Neural cell (in vitro differentiated cells): ENCODE measurements around the gene MYO15A. TPM values are rescaled to one million over a fixed set of nuclear protein-coding genes. Genes with fewer than 3 reads are reported as not detected.

Experiments used
- H2AFZ ChIP-seq: fragments of 200-600, 300-800 bp; sonication (generic), shearing (Covaris generic); 2 replicates; pipeline ENCODE4 v1.6.0; 2014; ENCODE audit warnings: low read depth, mild to moderate bottlenecking, antibody characterized with exemption, low read length, moderate library complexity
- H3F3A ChIP-seq: fragments of 200-600 bp; shearing (Covaris generic); 2 replicates; pipeline ENCODE4 v1.6.1; 2016; ENCODE audit warnings: mild to moderate bottlenecking, moderate library complexity, mixed read lengths, antibody characterized with exemption, low read length; ENCODE audit not compliant: insufficient read depth, poor library complexity, severe bottlenecking
- H3K27ac ChIP-seq: fragments of 200-600, 300-800 bp; sonication (generic), shearing (Covaris generic); 2 replicates; pipeline ENCODE4 v1.5.1; 2014; ENCODE audit warnings: mild to moderate bottlenecking, low read length, moderate library complexity
- H3K27me3 ChIP-seq: fragments of 300-800, 200-600 bp; sonication (generic), shearing (Covaris generic); 2 replicates; pipeline ENCODE4 v1.6.0; 2014; ENCODE audit warnings: mild to moderate bottlenecking, low read depth, low read length, moderate library complexity; ENCODE audit not compliant: insufficient read depth
- H3K36me3 ChIP-seq: fragments of 300-800, 200-600 bp; sonication (generic), shearing (Covaris generic); 2 replicates; pipeline ENCODE4 v1.5.1; 2014; ENCODE audit warnings: mild to moderate bottlenecking, antibody characterized with exemption, low read length, moderate library complexity; ENCODE audit not compliant: insufficient read depth
- H3K4me2 ChIP-seq: fragments of 300-800, 200-600 bp; sonication (generic), shearing (Covaris generic); 2 replicates; pipeline ENCODE4 v1.6.0; 2014; ENCODE audit warnings: mild to moderate bottlenecking, low read length
- H3K4me3 ChIP-seq: fragments of 300-800, 200-600 bp; sonication (generic), shearing (Covaris generic); 2 replicates; pipeline ENCODE4 v1.5.1; 2014; ENCODE audit warnings: mild to moderate bottlenecking, low read length, moderate library complexity
- H3K79me2 ChIP-seq: fragments of 200-600 bp; shearing (Covaris generic); replicated peaks from 2 replicates; pipeline ENCODE4 v1.6.0; 2014; ENCODE audit warnings: mild to moderate bottlenecking, low read length, moderate library complexity; ENCODE audit not compliant: insufficient read depth
- H3K9ac ChIP-seq: fragments of 300-800, 200-600 bp; sonication (generic), shearing (Covaris generic); 2 replicates; pipeline ENCODE4 v1.6.1; 2016; ENCODE audit warnings: mild to moderate bottlenecking, low read length, mixed read lengths
- H3K9me2 ChIP-seq: fragments of 200-600 bp; shearing (Covaris generic); 2 replicates; pipeline ENCODE4 v1.6.1; 2016; ENCODE audit warnings: mild to moderate bottlenecking, low read length, mixed read lengths; ENCODE audit not compliant: insufficient read depth
- H3K9me3 ChIP-seq: fragments of 200-600, 300-800 bp; sonication (generic), shearing (Covaris generic); 2 replicates; pipeline ENCODE4 v1.6.1; 2016; ENCODE audit warnings: mild to moderate bottlenecking, mixed run types, low read length, moderate library complexity, mixed read lengths
- H4K20me1 ChIP-seq: fragments of 200-600 bp; shearing (Covaris generic); 2 replicates; pipeline ENCODE4 v1.6.1; 2016; ENCODE audit warnings: mild to moderate bottlenecking, mixed run types; ENCODE audit not compliant: insufficient read depth
- CTCF ChIP-seq: fragments of 450-650 bp; IDR thresholded peaks from 2 replicates; pipeline ENCODE4 v1.5.1; 2014; ENCODE audit warnings: antibody characterized with exemption, mild to moderate bottlenecking, moderate library complexity; ENCODE audit not compliant: poor library complexity, severe bottlenecking
- EZH2 ChIP-seq: fragments of 200-600, 300-800 bp; shearing (Covaris generic), sonication (generic); IDR thresholded peaks from 2 replicates; pipeline ENCODE4 v1.6.1; 2014; ENCODE audit warnings: antibody characterized with exemption, low read length, borderline replicate concordance, mild to moderate bottlenecking; ENCODE audit not compliant: insufficient read depth, poor library complexity, severe bottlenecking
- MXI1 ChIP-seq: fragments of 450-650 bp; conservative IDR thresholded peaks from 2 replicates; pipeline ENCODE4 v1.6.1; 2014; ENCODE audit warnings: antibody characterized with exemption, mild to moderate bottlenecking; ENCODE audit not compliant: poor library complexity, severe bottlenecking
- POLR2AphosphoS5 ChIP-seq: IDR thresholded peaks from 2 replicates; pipeline ENCODE4 v1.6.1; 2012
- REST ChIP-seq: IDR thresholded peaks from 2 replicates; pipeline ENCODE4 v1.6.1; 2012; ENCODE audit warnings: borderline replicate concordance
- SMC3 ChIP-seq: fragments of 450-650 bp; conservative IDR thresholded peaks from 2 replicates; pipeline ENCODE4 v1.6.1; 2014; ENCODE audit warnings: antibody characterized with exemption, mild to moderate bottlenecking, moderate library complexity; ENCODE audit not compliant: poor library complexity
- TAF1 ChIP-seq: IDR thresholded peaks from 2 replicates; pipeline ENCODE4 v1.6.1; 2012; ENCODE audit warnings: low read depth
- polyA plus RNA-seq: library from polyadenylated mRNA; depleted of rRNA; stranded (reverse); fragments of >200 nt; gene quantifications from 2 replicates; pipeline ENCODE4 v1.2.3, GENCODE V29; 2014

The MYO15A gene
- polyA plus RNA-seq, 1 donor from 2014 or later, result 1.9 TPM

GRCh38 chr17:18106211-18106610, 2.3 kb upstream of the MYO15A start:
- Histone ChIP-seq H2AFZ (no peak overlapping the region), H3K4me2 (no peak overlapping the region), H3K27me3 (no peaks in the 10 kb centered on the region), H3K9ac (no peak overlapping the region), H3K36me3 (no peaks in the 10 kb centered on the region), H4K20me1 (no peaks in the 10 kb centered on the region), H3K9me2 (no peaks in the 10 kb centered on the region), H3K79me2 (no peaks in the 10 kb centered on the region), H3F3A (no peaks in the 10 kb centered on the region), H3K27ac (no peak overlapping the region), H3K4me3 (no peak overlapping the region), H3K9me3 (no peaks in the 10 kb centered on the region)
- TF ChIP-seq REST (no peak), CTCF (no peak), SMC3 (no peak), TAF1 (no peak), EZH2 (no peak), MXI1 (no peak), POLR2AphosphoS5 (no peak)

- no peaks in the 10 kb centered on the region for H3K9me2 ChIP-seq
- H3K27ac ChIP-seq, result no peak overlapping the region
- no peaks in the 10 kb centered on the region for H3K36me3 ChIP-seq
- no peaks in the 10 kb centered on the region for H3F3A ChIP-seq
- no peaks in the 10 kb centered on the region for H3K9me3 ChIP-seq
- H3K79me2 ChIP-seq, result no peaks in the 10 kb centered on the region
- no peak overlapping the region for H2AFZ ChIP-seq
- TF ChIP-seq MXI1, result no peak
- no peak for TF ChIP-seq POLR2AphosphoS5
- no peak for TF ChIP-seq EZH2
- no peak for TF ChIP-seq REST
- TF ChIP-seq SMC3, result no peak
- no peak for TF ChIP-seq CTCF
- no peak overlapping the region for H3K9ac ChIP-seq
- H3K4me3 ChIP-seq, result no peak overlapping the region
- H3K4me2 ChIP-seq, result no peak overlapping the region
- no peaks in the 10 kb centered on the region for H4K20me1 ChIP-seq
- no peaks in the 10 kb centered on the region for H3K27me3 ChIP-seq
Measured at GRCh38 chr17:18107061-18107790, 1.3 kb upstream of the MYO15A start.
